ENCODE data around the gene PDSS2.
"Not testable (repeated sequence)": the region's sequence is repeated elsewhere in the genome, so short reads cannot be mapped to it uniquely, and the experiment has no call there.

PDSS2 gene

DNA sequence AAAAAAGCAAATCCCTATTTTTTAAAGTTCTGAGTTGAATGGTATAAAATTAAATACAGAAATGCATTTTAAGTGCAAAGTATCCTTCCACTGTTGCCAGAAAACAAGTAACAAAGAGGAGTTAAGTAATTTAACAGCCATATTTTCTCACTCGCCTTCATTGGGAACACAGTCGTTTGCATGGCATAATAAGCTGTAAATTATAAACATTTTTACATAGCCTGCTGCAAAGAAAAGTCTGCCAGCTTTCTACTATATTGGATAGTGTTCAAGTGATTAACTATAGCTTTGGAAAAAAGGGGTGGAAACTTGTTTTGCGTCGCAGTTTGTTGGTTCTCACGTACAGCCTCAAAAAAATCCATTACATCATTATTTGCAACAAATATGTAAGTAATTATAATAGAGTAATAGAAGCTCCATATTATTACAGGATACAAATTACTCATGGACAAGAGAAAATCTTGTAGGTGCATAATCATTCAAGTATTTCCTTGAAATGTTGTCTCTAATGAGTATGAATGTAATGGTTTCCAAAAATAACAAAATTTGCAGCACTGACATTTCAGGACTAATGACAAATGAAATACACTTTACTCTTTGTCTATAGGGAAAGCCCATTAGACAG is 139.3 kb downstream of the PDSS2 start:
- DNase-seq (ENCODE audit: low read depth), result no peak

DNA sequence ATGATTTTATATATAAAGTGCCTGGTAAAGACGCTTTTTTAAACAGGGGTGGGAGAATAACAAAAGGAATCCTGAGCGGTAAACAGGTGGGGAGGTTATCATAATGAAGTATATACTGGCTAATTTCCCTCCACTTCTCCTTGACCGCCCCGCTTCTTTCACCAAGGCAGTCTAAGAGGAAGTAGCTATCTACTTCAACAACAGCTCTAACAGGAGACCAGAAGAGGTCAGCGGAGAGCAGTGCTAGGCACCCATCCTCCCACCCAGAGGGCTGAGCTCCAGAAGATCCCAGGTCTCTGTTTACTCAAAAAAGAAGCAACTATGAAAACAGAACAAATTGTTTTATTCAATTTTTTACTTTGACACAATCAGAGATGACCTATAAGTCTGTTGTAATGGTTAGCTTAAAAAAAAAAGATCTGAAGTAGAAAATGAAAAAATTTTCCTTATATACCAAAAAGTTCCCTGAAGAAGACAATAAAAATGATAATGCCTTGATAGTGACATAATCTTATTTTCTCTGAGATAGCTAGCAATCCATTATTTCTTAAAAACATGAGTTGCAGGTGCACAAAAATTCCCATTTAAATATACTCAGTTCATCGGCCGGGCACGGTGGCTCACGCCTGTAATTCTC is 141.1 kb downstream of the PDSS2 start:
- no peak for DNase-seq (ENCODE audit: low read depth)

DNA sequence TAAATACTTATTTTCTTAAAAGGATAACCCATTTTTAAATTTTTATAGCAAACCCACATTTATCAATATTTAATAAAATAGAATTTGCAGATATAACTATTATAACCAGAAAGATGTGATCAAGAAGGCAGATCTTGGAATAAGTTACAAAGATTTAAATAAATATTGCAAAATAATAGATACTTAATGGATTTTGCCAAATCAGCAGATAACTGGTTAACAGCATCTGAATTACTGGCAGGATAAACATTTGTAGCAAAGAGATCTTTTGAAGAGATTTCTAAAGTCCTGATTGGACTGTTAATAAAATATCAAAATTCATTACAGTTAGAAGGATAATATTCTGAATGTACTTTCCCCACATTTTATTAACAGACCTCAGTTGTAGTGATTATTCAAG is 144.2 kb downstream of the PDSS2 start:
- DNase-seq (ENCODE audit: low read depth), result no peak

DNA sequence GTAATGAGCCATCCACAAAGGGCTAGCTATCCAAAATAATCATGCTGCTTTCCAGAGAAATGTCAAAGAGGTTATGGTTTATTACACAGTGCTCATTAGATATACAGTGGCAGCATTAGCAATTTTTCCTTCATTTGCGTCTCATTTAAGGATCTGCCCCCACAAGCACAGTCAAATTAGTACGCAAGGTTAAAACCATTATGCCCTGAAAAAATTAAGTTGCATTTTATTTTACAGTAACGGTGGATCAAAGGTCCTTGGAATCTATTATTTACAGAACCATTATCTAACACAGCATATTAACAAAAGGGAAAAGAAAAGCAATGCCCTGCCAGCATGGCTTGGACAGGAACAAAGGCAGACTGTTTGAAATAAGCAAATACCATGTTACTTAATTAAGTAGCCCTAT is 144.8 kb downstream of the PDSS2 start:
- no peak for DNase-seq (ENCODE audit: low read depth)

DNA sequence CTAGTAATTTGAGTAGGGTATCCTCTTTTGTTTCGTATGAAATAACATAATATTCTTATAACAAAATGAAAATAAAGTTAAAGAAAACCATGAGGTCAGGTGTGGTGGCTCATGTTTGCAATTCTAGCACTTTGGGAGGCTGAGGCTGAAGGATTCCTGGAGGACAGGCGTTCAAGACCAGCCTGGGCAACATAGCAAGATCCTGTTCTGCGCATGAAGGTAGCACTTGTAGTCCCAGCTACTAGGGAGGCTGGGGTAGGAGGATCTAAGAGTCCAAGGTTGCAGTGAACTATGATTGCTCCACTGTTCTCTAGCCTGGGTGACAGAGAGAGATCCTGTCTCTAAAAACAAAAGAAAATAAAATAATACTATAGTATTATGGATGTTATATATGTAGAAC is 145.6 kb downstream of the PDSS2 start:
- no peak for DNase-seq (ENCODE audit: low read depth)

DNA sequence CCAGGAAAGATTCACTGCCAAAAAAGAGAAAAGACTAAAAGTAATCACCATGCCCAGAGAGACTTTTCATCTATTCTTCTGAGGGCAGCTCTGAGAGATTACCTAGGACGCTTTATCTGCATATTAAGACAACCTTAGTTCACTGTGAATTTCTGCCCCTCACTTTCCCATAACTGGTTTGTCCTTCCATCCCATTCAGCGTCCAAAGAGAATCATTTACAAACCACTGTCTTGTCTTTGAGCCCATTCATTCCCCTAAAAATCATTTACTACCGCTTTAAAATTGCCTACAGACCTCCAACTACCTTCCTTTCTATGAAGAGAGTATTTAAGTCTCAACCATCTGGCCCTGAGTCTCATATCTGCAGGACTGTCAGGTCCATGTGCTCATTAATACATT is 149.0 kb downstream of the PDSS2 start:
- no peak for DNase-seq (ENCODE audit: low read depth)

DNA sequence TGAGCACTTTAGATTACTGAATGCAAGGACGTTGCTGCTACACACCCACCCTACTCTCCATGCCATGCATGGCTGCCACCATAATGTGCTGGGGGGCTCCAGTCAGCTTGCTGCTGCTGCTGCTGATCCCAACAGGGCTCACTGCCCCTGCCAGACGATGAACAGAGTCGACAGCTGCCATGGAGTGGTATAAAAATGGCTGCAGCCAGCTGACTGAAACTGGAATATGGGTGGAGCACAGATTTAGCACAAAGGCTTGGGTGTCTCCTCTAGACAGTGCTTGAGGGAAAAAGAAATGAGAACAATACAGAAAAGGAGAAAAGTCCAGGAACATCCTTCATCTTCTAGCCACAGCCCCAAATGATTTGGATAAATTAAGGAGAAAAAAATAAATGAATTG is 150.7 kb downstream of the PDSS2 start:
- DNase-seq (ENCODE audit: low read depth), result no peak

DNA sequence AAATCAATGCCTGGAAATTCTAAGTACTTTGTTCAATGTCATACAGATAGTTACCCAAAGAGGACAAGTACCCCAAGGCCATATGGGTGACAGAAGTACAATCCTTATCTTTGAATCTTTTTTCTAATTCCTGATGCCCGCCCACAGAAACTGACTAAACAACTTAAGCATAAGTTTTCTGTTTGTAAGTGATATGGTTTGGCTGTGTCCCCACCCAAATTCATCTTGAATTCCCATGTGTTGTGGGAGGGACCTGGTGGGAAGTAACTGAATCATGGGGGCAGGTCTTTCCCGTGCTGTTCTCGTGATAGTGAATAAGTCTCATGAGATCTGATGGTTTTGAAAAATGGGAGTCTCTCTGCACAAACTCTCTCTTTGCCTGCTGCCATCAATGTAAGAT is 153.4 kb downstream of the PDSS2 start:
- DNase-seq (ENCODE audit: low read depth), result not testable (repeated sequence)

DNA sequence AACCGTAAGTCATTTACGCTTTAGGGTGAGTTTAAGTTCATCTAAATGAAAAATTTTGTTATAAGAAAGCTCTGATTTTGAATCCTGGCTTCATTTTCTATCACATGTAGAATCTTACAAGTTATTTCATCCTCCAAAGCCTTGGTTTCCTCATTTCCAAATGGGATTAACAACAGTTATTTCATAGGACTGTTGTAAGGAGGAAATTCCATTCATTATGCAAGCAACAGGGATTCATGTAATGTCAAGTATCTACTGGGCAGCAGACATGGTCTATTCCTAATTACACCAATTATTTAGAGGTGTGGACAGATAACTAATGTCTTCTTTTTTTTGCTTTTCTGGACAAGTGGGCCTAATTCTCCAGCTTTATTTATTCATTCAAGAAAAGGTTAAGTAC is 154.0 kb downstream of the PDSS2 start:
- no peak for DNase-seq (ENCODE audit: low read depth)

DNA sequence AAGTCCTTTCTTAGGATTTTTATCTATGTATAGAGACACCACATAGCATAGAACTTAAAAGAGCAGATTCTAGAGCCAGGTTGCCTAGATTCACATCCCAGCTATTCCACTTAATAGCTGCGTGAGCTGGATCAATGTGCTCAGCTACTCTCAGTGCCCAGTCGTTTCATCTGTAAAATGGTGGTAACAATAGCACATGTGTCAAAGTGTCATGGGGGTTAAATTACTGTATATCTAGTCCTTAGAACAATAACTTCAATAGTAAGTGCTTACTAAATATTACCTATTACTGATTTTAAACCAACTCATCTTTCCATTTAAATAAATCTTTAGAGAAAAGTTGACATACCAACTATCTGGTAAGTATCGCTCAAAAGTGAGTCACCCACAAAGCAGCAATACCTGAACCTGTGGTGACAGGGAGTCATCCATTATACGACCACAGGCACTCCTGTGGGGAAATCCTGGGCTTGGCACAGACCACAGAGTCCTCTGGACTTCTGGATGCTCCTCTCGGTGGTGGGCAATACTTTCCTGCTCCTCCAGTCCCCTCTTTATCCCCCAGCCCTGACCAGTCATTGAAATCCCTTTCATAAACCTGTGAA is 154.8 kb downstream of the PDSS2 start:
- no peak for DNase-seq (ENCODE audit: low read depth)

DNA sequence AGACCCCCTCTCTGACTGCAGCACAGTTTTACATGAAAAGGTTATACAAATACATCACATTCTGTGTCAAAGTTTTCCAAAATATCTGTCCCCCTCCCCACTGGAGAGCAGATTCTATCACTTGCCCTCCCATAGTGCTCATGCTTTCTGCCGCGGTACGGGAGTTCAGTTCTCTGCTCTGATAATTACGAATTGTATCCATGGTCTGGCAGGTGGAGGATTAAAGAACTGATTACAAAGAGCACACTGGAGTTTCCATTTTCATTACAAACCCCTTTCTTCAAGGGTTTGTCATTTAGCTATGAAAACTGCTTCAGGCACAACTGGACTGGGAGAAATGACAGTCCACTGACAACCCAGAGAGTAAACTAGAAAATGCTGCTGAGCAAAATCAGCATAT is 166.0 kb downstream of the PDSS2 start:
- no peak for DNase-seq (ENCODE audit: low read depth)

DNA sequence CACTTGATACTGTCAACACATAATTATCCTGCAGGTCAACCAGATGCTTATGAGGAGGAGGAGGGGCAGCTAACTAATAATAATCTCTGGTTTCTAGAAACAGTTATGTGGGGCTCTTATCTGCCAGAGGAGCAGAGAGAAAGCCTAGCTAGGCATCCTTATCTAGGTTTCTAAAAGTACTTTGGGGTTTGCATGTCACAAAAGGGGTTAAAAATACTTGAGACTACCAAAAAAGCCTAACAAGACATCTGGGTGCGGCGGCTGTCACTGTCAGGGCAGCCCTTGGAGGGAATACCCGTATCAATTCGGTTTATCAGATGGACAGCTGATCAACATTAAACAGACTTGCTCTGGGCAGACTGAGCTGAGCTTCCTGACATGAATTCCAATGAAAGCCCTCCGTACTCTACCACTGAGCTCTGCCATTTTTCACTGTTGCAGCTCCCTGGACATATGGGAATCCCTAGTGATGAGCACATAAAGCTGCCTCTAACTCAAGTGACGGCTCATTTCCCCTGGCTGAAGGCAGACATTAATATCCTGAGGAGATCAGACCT is 166.6 kb downstream of the PDSS2 start:
- DNase-seq (ENCODE audit: low read depth), result no peak

DNA sequence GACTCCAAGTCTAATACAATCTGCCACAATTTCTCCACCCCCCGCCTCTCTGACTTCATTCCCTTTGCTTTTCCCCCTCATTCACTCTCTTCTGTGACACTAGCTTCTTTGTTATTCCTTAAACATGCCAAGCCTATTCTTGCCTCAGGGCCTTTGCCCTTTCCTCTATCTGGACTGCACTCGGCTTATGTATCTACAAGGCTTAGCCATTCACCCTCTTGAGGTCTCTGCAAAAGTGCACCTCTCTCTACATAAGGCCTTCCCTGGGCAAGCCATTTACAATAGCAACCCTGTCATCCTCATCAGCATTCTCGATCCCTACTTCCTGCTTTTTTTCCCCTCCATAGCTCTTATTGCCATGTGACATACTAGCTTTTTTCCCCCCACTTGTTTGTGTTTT is 168.9 kb downstream of the PDSS2 start:
- no peak for DNase-seq (ENCODE audit: low read depth)

DNA sequence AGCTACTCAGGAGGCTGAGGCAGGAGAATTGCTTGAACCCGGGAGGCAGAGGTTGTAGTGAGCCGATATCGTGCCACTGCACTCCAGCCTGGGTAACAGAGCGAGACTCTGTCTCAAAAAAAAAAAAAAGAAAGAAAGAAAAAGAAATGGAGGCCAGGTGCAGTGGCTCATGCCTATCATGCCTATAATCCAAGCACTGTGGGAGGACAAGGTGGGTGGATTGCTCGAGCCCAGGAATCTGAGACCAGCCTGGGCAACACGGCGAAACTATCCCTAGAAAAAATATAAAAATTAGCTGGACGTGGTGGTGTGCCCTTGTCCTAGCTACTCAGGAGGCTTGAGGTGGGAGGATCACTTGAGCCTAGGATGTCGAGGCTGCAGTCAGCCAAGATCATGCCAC is 170.1 kb downstream of the PDSS2 start:
- not testable (repeated sequence) for DNase-seq (ENCODE audit: low read depth)

DNA sequence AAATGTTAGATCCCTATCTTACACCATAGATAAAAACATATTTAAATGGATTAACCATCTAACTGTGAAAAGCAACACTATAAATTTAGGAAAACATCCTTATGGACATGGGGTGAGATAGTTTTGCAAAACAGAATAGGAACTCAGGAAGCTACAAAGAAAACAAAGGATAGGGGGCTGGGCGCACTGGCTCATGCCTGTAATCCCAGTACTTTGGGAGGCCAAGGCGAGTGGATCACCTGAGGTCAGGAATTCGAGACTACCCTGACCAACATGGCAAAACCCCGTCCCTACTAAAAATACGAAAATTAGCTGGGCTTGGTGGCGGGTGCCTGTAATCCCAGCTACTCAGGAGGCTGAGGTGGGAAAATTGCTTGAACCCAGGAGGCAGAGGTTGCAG is 173.7 kb downstream of the PDSS2 start:
- not testable (repeated sequence) for DNase-seq (ENCODE audit: low read depth)

DNA sequence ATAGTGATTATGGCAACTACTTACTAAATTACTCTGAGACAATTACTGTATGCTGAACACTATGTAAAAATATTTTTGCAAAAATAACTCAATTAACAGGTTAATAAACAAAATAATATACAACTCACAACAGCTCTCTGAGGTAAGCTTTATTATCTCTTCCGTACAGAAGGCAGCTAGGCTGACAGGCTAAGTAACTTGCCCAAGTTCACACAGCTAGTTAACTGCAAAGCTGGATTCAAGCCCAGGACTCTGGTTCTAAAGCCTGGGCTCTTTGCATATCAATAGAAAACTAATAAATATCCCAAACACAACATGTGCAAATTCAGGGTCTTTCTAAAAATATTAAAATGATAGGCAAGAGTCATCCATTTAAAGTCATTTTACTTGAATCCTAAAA is 174.6 kb downstream of the PDSS2 start:
- DNase-seq (ENCODE audit: low read depth), result no peak

DNA sequence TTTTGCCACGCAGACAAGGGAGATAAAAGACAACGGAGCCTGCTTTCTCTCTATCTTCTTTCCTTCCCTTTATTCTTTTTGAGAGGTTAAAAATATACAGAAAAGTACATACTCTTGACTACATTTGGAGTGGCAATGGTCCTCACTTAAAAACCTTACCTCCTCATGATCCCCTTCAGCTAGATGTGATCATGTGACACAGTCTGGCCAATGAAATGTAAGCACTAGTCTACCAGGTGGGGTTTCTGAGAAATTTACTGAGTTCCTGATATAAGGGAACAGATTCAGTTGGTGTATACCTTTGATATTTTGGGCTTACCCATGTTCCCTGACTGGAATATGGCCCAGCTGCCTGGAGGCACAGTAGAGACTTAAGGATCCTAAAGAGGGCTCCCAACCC is 178.6 kb downstream of the PDSS2 start:
- DNase-seq (ENCODE audit: low read depth), result no peak

DNA sequence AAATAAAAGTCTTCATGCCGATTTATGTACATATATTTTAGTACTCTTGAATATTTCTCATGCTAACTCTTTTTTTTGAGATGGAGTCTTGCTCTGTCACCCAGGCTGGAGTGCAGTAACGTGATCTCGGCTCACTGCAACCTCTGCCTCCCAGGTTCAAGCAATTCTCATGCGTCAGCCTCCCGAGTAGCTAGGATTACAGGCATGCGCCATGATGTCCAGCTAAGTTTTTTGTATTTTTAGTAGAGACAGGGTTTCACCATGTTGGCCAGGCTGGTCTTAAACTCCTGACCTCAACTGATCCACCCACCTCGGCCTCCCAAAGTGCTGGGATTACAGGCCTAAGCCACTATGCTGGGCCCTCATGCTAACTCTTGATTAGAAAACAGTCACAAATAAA is 179.4 kb downstream of the PDSS2 start:
- not testable (repeated sequence) for DNase-seq (ENCODE audit: low read depth)

DNA sequence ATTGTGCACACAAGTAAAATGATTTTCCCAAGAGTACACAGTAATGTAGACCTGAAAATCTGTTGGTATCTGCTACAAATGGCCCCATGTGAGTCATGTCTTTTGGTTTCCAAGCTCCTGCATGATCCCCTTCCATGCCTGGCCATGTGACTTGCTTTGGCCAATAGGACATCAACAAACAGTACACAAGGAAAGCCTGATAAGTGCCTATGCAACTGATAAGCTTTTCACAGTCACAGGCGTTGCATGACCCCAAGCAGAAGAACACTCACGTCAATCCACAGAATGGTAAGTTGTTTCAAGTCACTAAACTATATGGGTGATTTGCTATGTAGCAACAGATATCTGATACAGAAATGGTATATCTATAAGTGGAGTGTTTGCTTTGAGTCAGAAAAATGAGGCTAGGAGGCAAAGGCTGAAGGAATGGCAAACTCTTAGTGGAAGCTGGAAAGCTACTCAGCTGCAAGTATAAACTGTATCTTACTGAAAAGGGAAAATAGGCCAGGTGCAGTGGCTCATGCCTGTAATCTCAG is 184.0 kb downstream of the PDSS2 start:
- DNase-seq (ENCODE audit: low read depth), result no peak

DNA sequence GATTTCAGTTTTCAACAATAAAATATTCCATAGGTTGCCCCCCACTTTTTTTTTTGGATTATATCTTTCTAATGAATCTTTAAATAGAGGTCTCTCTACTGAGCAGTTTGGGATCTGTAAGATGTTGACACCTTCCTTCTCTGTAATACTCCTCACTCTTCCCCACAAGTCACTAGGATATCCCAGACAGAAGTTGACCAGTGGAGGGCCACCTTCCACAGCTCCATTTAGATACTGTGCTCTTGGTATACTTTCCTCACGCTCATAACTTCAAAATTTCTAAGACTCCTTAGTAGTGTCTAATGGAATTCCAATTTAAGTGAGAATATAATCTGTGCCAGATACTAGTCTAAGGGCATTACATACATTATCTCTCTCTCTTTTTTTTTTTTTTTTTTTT is 185.1 kb downstream of the PDSS2 start:
- DNase-seq (ENCODE audit: low read depth), result no peak

DNA sequence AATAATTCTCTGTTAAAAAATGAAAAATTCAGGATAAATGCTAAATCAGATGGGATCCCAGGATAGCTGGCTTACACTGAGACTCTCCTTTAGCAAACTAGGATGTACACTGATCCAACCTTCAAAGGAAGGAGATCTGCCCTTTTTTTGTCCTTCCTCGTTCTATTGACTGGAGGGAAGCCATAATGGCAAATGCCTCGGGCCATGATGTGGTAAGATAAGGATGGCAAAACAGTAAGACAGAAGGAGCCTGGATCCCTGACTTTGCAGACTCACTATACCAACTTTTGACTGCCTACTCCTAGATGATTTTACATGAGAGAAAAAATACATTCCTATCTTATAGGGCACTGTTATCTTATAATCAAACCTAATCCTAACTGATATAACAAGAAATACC is 187.1 kb downstream of the PDSS2 start:
- DNase-seq (ENCODE audit: low read depth), result no peak

DNA sequence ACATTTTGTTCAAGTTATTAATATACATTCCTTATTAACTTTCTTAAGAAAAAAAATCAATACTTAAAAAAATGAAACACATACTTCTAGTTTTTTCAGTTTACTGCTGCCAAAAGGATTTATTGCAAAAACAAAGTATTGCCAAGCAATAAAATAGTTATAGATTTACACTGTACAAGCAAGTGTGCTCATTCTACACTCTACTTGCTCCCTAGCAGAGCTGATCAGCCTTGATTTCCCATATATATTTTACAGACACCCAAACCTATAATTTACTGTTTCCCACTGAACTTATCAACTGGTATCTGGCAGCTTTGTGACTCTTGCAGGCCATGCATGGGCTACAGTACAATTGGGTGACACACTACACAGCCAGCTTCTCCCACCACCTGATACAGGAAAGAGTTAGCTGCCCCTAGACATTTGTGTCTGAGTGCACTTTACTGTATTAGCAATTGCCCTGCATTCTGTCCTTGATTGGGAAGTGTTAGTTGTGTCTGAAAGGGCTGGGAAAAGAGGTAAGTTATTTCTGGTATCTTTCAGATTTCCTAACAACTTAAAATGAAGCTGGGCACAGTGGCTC is 188.1 kb downstream of the PDSS2 start:
- DNase-seq (ENCODE audit: low read depth), result no peak

DNA sequence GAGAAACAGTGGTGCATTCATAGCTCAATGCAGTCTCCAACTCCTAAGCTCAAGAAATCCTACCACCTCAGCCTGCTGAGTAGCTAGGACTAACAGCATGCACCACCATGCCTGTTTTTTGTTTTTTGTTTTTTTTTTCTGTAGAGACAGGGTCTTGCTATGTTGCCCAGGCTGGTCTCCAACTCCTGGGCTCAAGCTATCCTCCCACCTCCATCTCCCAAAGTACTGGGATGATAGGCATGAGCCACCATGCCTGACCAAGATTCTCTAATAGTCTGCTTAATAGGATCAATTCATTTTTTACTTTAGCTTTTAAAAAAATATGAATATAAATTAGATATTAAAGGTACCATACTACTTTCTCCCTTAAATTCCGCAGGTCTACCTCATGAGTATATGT is 191.7 kb downstream of the PDSS2 start:
- no peak for DNase-seq (ENCODE audit: low read depth)

All from GM04503 (cell line).